Jurkat, Clone E6-1 (cell line): Measurements from ENCODE around the gene TMEM181.
"Not testable (repeated sequence)": the region's sequence is repeated elsewhere in the genome, so short reads cannot be mapped to it uniquely, and the experiment has no call there.

Source experiments
- DNase-seq: peaks from one replicate; pipeline ENCODE4 v3.0.0-alpha.2; 2011; ENCODE audit warnings: low read depth, low spot score
- H3K4me3 ChIP-seq: 2 replicates; pipeline ENCODE4 v1.5.1; 2011; ENCODE audit warnings: mild to moderate bottlenecking, low read length, control low read depth, moderate library complexity

TMEM181 gene

DNA sequence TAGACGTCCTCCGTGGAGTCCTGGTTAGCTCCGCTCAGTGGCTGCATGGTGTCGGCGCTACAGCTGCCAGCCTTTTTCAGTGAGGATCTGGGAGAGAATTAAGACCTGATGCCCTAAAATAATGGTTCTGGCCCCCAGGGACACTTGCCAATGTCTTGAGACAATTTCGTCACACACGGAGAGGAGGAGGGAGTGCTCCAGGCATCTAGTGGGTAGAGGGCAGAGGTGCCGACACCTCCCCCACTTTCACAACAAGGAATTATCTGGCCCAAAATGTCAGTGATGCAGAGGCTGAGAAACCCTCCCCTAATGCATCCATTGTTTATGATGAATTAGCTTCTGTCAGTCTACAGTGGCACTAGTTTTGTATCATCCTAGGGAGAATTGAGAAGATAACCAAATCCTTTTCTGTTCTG, 24.4 kb downstream of the TMEM181 start:
- no peak overlapping the region for H3K4me3 ChIP-seq
- DNase-seq: no peak

DNA sequence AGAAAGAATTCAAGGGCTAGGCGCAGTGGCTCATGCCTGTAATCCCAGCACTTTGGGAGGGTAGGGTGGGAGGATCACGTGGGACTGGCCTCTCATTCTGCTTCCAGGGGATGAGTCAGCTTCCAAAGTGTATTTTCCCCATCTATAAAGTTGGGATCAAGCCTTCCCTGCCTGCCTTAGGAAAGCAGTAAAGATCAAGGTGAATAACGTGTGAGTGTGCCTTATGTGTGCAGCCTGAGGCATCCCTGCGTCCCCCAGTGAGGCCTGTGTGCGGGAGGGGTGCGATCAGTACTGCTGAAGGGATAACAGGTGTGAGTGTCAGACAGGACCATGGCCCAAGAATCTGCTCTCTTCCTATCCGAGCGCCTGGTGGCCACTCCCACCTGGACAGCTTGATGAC, 26.8 kb downstream of the TMEM181 start:
- H3K4me3 ChIP-seq: no peak overlapping the region
- DNase-seq: no peak

DNA sequence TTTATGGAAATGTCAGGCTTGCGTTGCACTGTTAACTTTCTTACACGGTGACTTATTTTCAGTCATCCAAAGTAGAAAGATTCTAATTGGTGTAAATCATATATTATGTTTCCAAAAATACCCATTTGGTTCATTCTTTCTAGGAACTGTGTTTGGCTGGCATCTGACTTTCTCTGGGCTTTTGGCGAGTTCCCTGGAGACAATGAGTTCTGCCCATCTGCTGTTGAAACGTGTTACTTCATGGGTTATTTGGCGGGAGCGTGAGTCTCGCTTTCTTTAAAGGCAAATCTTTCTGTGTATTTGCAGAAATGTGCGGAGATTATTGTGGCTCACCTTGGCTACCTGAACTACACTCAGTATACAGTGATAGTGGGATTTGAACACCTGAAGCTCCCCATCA, 29.5 kb downstream of the TMEM181 start:
- DNase-seq: no peak
- H3K4me3 ChIP-seq: no peak overlapping the region

DNA sequence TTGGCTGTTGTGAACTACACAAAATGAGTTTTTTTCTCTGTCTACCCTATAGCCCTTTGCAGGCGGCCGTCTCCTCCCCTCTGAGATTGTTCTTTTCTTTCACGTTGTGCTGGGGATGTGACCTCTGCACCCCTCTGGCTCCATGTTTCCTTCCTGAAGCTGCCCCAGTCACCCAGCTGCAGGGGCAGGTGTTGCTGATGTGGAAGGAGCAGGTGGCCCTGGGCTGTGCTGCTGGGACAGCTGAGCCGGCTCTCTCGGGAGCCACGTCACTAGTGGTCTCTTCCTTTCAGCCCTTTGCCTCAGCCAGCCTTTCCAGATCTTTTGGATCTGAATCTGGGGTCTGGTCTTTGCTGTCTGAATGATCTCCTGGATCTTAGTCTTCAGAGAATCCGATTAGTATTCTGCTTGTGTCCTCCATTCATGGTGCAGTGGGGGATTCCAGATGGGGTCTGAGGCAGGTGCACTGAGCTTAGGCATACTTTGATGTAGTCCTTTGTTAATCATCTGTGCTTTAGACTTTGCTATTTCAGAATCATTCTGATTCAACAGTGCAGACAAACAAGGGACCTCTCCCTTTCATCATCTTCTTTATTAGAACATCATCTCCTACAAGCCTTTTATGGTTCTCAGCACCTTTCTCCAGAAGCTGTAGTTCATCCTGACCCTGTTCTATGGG, 31.4 kb downstream of the TMEM181 start:
- no peak for DNase-seq

DNA sequence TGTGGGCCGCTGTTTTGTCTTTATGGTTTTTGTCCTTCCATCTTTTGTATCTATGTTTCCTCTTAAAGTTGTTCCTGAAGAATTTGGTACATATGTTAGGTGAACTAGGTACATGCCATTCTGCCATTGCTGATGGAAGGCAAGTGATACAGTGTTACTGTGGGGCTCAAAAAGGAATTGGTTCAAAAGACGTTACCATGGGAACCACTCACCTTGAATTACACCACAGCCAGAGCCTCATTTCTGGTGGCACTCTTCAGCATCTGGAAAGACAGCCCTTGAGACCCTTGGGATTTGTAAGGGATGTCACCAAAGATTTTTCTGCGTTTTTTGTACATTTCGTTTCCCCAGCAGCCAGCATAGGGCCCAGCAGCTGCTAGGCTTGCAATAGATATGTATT, 31.9 kb downstream of the TMEM181 start:
- H3K4me3 ChIP-seq: no peak overlapping the region
- no peak for DNase-seq

More for the DNA sequence above, 31.4 kb downstream of the TMEM181 start:
- no peak overlapping the region for H3K4me3 ChIP-seq

DNA sequence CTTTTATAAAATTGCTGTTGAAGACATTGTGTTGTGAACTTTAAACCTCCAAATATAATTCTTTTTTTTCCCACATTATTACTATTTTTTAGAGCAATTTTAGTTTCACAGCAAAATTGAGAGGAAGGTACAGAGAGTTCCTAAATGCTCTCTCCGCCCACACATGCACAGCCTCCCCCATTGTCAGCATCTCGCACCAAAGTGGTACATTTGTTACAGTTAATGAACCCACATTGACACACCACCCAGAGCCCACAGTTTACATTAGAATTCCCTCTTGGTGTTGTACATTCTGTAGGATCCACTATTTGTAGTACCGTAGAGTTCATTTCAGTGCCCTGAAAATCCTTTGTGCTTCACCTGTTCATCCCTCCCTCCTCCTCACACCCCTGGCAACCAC, 33.8 kb downstream of the TMEM181 start:
- DNase-seq: no peak
- no peak overlapping the region for H3K4me3 ChIP-seq

DNA sequence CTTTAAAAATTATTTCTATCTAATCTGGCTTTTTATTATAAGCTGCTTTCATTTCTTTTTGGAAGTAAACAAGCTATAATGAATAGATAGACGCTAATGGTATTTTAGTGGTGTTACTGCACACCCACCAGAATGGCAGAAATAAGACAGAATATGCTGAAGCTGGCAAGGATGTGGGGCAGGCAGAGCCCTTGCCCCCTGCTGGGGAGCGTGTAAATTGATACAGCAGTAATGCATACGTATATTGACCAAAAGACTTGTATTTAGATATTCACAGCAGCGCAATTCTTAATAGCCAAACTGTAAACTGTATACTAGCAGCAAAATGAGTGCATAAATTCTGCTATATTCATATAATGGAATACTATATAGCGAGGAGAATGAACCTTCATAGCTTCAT, 35.3 kb downstream of the TMEM181 start:
- no peak overlapping the region for H3K4me3 ChIP-seq
- DNase-seq: peak; percentile 28

DNA sequence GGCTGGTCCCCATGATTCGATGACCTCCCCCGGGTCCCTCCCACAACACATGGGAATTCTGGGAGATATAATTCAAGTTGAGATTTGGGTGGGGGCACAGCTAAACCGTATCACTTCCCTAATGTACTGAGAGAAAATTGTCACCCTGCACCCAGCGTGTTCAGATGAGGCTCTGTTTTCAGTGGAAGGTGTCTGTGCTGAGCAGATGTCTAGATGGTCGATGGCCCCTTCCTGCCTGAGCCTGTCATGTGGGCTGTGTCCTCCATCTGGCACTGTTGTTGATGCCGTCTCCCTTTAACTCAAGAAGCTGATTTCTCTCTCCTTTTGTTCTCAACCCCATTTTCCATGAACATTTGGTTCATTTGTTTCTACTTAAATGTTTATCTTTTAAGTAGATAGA, 37.0 kb downstream of the TMEM181 start:
- H3K4me3 ChIP-seq: no peak overlapping the region
- peak; percentile 9 for DNase-seq

DNA sequence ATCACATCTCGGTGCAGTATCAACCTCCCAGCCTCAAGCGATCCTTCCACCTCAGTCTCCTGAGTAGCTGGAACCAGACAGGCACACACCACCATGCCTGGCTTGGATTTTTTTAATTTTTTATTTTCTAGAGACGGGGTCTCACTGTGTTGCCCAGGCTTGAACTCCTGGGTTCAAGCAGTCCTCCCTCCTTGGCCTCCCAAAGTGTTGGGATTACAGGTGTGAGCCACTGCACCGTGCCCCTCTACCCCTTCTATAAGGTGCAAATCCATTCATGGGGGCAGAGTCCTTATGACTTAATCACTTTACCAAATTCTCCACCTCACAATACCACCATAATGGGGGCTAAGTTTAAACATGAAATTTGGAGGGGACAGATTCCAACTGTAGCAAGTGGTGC, 37.7 kb downstream of the TMEM181 start:
- no peak for DNase-seq
- H3K4me3 ChIP-seq: no peak overlapping the region

DNA sequence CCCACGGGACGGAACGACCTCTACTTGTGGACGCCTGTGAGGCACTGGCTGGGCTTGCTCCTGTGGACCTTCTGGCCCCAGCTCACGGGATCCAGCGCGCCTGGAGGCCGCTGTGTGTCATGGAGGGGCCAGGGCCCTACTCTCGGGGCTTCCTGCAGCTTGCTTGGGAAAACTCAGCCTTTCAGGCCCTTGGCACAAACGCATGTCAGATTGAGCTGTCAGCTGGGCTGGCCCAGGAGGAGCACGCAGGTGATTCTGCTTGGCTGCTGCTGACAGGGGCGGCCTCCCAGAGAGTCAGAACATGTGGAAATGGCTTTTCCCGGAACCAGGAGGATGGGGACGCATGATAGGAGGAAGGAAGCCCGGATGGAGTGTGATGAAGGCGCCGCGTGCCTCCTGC, 39.7 kb downstream of the TMEM181 start:
- H3K4me3 ChIP-seq: no peak overlapping the region
- DNase-seq: no peak

DNA sequence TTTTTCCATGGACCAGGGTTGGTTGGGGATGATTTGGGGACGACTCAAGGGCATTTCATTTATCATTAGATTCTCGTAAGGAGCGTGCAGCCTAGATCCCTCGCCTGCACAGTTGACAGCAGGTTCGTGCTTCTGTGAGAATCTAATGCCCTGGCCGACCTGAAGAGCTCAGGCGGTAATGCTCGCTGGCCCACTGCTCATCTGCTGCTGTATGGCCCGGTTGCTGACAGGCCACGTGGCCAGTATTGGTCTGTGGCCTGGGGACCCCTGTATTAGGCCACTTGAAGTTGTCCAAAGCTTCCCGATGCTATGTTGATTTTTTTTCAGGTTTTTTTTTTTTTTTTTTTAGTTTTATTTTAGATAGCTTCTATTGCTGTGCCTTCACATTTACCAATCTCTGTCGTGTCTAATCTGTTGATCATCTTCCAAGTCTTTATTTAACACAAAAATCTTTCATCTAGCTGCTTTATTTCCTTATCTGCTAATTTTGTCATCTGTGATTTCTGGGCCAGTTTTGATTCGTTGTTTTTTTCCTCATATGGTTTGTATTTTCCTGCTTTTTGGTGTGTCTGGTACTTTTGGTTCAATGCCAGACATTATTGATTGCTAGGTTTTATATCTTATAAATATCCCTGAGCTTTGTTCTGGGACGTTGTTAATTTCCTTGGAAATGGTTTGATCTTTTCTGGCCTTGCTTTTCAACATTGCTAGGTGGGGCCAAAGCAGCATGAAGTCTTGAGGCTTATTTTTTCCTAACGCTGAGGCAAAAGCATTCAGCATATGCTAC, 43.6 kb downstream of the TMEM181 start:
- H3K4me3 ChIP-seq: no peak overlapping the region
- no peak for DNase-seq

DNA sequence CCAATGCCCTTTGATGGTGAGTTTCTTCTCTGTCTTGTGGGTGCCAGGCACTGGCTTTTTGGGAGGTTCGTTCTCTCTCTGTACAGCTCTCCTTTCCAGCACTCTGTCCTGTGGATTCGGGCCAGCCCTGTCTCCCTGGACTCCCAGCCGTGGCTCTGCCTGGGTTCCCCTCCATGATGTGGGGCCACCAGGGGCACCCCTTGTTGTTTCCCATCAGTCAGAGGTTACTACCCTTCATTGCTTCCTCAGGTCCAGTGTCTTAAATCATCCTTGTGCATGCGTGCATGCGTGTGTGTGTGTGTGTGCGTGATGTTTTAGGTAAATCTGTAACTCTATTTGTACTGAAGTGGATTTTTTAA, 44.1 kb downstream of the TMEM181 start:
- DNase-seq: no peak
- H3K4me3 ChIP-seq: no peak overlapping the region

DNA sequence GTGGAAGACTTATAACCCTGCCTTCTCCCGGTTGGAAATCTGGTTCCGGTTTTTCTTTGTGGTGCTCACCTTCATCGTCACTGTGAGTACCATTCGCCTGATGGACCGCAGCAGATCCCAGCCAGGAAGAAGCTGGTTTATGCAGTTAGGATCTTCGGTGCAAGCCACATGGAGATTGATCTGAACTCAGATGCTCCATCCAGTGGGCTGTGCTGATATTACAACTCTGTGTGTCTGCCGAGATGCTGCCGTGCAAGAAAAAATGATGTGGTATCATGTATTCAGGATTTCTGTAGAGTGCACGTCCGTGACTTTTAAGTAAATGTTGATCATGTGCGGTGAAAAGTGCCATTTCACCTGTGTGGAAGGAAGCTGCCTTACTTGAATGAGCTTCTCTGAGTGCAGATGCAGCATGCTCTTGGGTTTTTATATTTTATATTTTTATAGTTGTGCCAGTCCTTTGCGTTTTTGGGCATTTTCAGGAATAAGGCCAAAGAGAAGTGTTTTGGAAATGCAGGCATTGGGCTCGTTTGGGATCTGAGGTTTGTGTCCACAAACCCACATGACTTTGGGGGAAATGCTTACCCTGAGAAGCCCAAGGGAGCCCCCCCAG, 45.5 kb downstream of the TMEM181 start:
- H3K4me3 ChIP-seq: no peak overlapping the region
- DNase-seq: peak; percentile 42

DNA sequence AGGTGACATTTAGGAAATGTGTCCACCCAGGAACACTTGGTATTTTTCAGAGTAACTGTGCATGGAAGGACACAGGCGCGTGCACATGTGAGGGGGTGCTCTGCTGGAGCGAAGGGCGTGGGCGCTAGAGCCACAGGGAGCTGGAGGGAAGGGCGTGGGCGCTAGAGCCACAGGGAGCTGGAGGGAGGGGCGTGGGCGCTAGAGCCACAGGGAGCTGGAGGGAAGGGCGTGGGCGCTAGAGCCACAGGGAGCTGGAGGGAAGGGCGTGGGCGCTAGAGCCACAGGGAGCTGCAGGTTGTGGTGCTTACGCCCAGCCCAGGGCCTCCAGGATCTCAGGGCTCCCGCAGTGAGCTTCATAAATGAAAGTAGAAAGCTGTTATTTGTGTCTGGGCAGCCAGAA, 46.1 kb downstream of the TMEM181 start:
- H3K4me3 ChIP-seq, DNase-seq: not testable (repeated sequence)

DNA sequence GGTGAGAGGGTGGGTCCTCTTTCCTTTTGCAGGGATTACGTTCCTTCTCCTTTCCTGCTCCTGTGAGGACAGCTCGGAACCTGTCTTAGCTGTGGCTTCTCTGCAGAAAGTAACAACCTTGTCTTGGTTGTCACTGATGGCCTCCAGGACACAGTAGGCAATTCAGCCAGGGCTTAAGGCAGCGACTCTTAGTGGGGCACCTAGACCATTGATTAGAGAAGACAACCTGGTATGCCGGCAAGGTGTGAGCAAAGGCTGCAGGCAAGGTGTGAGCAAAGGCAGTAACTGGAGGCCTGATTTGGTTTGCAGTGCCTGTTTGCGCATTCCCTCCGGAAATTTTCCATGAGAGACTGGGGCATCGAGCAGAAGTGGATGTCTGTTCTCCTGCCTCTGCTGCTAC, 47.0 kb downstream of the TMEM181 start:
- no peak overlapping the region for H3K4me3 ChIP-seq
- DNase-seq: no peak

DNA sequence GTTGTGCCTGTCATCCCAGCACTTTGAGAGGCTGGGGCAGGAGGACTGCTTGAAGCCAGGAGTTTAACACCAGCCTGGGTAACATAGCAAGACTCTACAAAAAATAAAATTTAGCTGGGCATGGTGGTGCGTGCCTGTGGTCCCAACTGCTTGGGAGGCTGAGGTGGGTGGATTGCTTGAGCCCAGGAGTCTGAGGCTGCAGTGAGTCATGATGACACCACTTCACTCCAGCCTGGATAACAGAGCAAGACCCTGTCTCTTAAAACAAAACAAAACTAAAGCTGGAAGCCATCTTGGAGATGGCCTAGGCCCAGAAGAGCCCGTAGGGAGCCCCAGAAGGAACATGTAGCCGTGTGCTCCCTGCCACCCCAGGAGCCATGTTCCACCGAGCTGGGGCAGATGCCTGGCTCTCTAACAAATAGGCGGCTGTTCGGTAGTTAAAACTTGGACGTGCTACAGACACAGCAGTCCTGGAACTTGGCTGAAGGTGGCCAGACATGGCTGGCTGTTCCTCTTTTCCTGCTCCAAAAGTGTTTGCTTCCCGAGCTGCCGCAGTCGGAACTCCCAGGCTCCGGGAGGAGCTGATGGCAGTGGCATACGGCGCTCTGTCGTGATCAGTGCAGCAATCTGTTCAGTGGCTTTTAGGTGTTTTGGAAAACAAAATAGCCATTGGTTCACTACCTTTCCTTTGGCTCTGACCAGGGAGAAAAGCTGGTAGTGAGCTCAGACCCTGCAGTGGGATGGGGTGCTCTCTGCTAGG, 47.7 kb downstream of the TMEM181 start:
- no peak overlapping the region for H3K4me3 ChIP-seq
- DNase-seq: no peak

DNA sequence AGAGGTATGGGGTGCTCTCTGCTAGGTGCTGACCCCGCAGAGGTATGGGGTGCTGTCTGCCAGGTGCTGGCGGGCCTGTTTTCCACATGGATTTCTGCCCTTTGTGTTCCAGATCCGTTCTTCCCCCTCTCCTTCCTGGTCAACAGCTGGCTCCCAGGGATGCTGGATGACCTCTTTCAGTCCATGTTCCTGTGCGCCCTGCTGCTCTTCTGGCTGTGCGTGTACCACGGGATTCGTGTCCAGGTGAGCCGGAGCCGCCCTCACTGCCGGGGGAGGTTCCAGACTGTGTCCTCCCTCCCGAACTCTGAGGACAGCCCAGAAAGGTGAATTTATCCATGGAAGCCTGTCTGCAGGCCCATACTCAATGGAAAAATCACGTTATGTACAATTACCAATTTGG, 48.3 kb downstream of the TMEM181 start:
- no peak overlapping the region for H3K4me3 ChIP-seq
- DNase-seq: no peak

DNA sequence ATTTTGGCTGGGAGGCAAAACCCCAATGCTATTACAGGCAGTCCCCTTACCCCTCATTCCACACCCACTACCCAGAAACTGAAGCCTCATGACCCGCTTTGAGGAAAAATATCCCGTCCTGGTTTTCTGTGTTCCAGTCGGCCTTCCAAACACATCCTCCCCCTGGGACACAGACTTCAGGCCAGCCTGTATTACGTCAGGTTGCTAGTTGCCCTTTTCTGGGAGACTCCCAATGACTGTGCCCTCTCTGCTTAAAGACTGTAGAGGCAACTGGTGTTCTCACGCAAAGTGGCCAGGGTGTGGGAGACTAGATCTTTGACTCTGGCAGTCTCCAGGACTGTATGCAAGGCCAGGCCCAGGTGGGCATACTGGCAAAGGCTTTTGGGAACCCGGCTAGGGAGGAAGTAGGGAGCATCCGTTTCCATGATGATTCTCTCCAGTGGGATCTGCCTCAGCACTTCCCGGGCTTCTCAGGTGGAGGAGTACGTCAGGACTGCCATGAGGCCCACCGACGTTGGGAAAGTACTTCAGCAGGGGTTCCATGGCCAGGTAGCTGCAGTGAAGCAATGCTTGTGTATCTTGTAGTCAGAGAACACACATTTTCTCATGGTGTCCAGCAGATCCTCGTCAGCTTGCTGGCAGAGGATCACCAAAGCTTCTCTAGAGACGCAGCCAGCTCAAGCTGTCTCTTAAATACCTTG, 49.7 kb downstream of the TMEM181 start:
- no peak overlapping the region for H3K4me3 ChIP-seq
- DNase-seq: no peak

DNA sequence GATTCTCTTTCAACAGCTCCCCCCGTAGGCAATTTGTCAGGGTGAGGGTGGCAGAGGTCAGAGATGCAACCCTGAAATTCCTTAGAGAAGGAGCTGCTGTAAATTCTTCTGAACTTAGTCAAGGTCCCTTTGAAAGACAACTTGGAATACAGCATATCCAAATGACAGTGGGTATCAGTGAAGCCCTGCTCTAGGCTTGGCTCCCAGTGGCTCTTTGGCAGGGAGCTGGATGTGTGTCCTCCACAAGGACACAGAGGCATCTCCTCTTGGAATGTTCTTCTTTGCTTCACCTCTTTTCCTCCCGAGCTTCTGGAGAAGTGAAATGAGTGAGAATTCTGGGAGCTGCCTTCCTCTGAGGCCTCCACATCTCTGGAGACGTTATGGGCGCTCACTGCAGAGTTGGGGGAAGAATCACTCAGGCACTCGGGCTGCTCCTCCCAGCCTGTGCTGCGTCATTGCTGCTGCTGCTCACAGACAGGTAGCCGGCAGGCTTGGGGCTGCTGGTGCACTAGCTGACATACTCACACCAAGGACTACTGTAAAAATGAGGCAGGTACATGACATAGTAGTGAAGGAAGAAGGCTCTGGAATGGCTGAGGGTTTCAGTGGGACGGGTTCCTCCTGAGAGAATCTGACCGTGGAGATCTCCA, 50.6 kb downstream of the TMEM181 start:
- H3K4me3 ChIP-seq: no peak overlapping the region
- DNase-seq: no peak
